PC-9 (cell line): ENCODE results near the gene ATP1A4.

Experiments
- EZH2 ChIP-seq: fragments of 200-600 bp; sonication (generic); IDR thresholded peaks from 2 replicates; pipeline ENCODE4 v1.8.0; 2017; ENCODE audit warnings: antibody characterized with exemption, low read depth
- TF ChIP-seq, protein P1 (sequence below): fragments of 200-600 bp; sonication (generic); conservative IDR thresholded peaks from 2 replicates; pipeline ENCODE4 v1.6.1; 2017; ENCODE audit warnings: mixed run types, antibody characterized with exemption, mild to moderate bottlenecking, moderate library complexity

DNA sequence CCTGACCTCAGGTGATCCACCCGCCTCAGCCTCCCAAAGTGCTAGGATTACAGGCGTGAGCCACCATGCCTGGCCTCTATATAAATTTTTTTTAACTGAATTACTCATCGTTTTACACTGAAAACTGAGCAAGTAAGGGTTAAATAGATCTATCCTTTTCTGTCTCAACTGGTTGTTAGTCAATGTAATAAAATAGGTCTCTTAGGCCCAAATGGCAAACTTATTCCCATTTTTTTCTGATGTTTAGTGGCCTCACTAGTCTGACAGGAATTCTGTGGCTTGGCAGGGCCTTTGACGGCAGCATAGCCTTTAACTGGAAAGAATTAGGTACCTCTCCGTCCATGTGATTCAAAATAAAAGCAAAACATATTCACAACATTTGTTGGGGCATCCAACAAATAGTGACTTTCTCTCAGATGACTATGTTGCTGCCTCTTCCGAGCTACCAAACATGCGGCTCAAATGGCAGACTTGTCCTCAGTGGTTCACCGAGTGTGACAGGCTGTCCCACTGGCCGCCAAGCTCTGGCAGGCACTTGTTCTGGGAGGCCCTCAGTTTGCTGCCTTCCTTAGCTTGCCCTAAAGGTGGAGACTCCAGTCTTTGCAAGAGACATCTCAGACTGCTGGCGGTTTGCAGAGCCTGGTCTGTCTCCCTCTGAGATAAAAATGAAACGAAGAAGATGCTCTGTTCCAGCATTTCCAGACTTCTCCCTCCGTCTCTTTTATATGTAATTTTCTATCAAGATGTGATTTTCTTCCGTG lies 17.4 kb downstream of the ATP1A4 start:
- TF ChIP-seq, protein P1, sequence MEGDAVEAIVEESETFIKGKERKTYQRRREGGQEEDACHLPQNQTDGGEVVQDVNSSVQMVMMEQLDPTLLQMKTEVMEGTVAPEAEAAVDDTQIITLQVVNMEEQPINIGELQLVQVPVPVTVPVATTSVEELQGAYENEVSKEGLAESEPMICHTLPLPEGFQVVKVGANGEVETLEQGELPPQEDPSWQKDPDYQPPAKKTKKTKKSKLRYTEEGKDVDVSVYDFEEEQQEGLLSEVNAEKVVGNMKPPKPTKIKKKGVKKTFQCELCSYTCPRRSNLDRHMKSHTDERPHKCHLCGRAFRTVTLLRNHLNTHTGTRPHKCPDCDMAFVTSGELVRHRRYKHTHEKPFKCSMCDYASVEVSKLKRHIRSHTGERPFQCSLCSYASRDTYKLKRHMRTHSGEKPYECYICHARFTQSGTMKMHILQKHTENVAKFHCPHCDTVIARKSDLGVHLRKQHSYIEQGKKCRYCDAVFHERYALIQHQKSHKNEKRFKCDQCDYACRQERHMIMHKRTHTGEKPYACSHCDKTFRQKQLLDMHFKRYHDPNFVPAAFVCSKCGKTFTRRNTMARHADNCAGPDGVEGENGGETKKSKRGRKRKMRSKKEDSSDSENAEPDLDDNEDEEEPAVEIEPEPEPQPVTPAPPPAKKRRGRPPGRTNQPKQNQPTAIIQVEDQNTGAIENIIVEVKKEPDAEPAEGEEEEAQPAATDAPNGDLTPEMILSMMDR: no peak
- no peak for TF ChIP-seq EZH2
